RWPE2 (cell line): ENCODE data around the gene LILRB2.

Source experiments
- ATAC-seq: fragments of 200-7000 bp; cut with Tn5 transposase; 3 replicates; pipeline ENCODE4 v1.9.1; 2021; ENCODE audit warnings: low read depth
- DNase-seq: peaks from one replicate; pipeline ENCODE4 v3.0.0-alpha.2; 2020; ENCODE audit warnings: low spot score
- H3K27ac ChIP-seq: fragments of 450-650 bp; 2 replicates; pipeline ENCODE4 v1.5.1; 2017; ENCODE audit warnings: mild to moderate bottlenecking; ENCODE audit not compliant: poor library complexity, severe bottlenecking
- H3K27me3 ChIP-seq: fragments of 250-450 bp; sonication (Bioruptor Pico); 2 replicates; pipeline ENCODE4 v1.5.1; 2021; ENCODE audit warnings: mild to moderate bottlenecking, moderate library complexity; ENCODE audit not compliant: insufficient read depth, poor library complexity, severe bottlenecking
- H3K36me3 ChIP-seq: fragments of 250-450 bp; sonication (Bioruptor Pico); 2 replicates; pipeline ENCODE4 v1.5.1; 2020; ENCODE audit warnings: low read depth, mild to moderate bottlenecking, moderate library complexity
- H3K4me1 ChIP-seq: fragments of 250-450 bp; sonication (Bioruptor Pico); 2 replicates; pipeline ENCODE4 v1.5.1; 2021; ENCODE audit warnings: mild to moderate bottlenecking, moderate library complexity; ENCODE audit not compliant: insufficient read depth, poor library complexity, severe bottlenecking
- H3K4me3 ChIP-seq: fragments of 250-450 bp; sonication (Bioruptor Pico); 2 replicates; pipeline ENCODE4 v1.5.1; 2021; ENCODE audit warnings: mild to moderate bottlenecking, moderate library complexity; ENCODE audit not compliant: severe bottlenecking
- H3K9me3 ChIP-seq: fragments of 250-450 bp; sonication (Bioruptor Pico); 2 replicates; pipeline ENCODE4 v1.5.1; 2021; ENCODE audit warnings: mild to moderate bottlenecking, moderate library complexity; ENCODE audit not compliant: severe bottlenecking
- CTCF ChIP-seq: fragments of 450-650 bp; IDR thresholded peaks from one replicate; pipeline ENCODE4 v1.5.1; 2017; ENCODE audit warnings: mild to moderate bottlenecking, moderate library complexity; ENCODE audit not compliant: poor library complexity, severe bottlenecking

LILRB2 gene

GRCh38 chr19:54268936-54269335 lies 12.0 kb downstream of the LILRB2 start:
- H3K9me3 ChIP-seq: no peaks in the 10 kb centered on the region
- no peak for TF ChIP-seq CTCF
- H3K4me1 ChIP-seq: no peaks in the 10 kb centered on the region
- no peak overlapping the region for H3K4me3 ChIP-seq
- H3K36me3 ChIP-seq: no peaks in the 10 kb centered on the region
- H3K27me3 ChIP-seq: peaks cover 31% of the 10 kb centered on the region
- H3K27ac ChIP-seq: no peak overlapping the region
- ATAC-seq (no peak), DNase-seq (no peak)

- H3K4me1 ChIP-seq: no peaks in the 10 kb centered on the region
- H3K36me3 ChIP-seq: no peaks in the 10 kb centered on the region
- ATAC-seq: peak; percentile 72
- TF ChIP-seq CTCF: peak; percentile 78
- no peak for DNase-seq
- H3K9me3 ChIP-seq: no peaks in the 10 kb centered on the region
- no peak overlapping the region for H3K4me3 ChIP-seq
- no peak overlapping the region for H3K27ac ChIP-seq
- H3K27me3 ChIP-seq: peaks cover 19% of the 10 kb centered on the region
These were observed 14.8 kb downstream of the LILRB2 start for GRCh38 chr19:54266133-54266532.

GRCh38 chr19:54262470-54262869 lies 18.4 kb downstream of the LILRB2 start:
- Histone ChIP-seq H3K4me1 (no peaks in the 10 kb centered on the region), H3K9me3 (no peaks in the 10 kb centered on the region), H3K27ac (no peak overlapping the region), H3K4me3 (no peak overlapping the region), H3K27me3 (peaks cover 2% of the 10 kb centered on the region), H3K36me3 (no peaks in the 10 kb centered on the region)
- DNase-seq (no peak), ATAC-seq (no peak)
- no peak for TF ChIP-seq CTCF

- H3K4me3 ChIP-seq: no peak overlapping the region
- no peak for TF ChIP-seq CTCF
- peaks cover 6% of the 10 kb centered on the region for H3K27me3 ChIP-seq
- no peak overlapping the region for H3K27ac ChIP-seq
- no peak for ATAC-seq
- H3K9me3 ChIP-seq: no peaks in the 10 kb centered on the region
- no peaks in the 10 kb centered on the region for H3K36me3 ChIP-seq
- no peaks in the 10 kb centered on the region for H3K4me1 ChIP-seq
- no peak for DNase-seq
These were observed 18.8 kb downstream of the LILRB2 start for GRCh38 chr19:54262066-54262465.

- Histone ChIP-seq H3K36me3 (no peaks in the 10 kb centered on the region), H3K4me1 (no peaks in the 10 kb centered on the region), H3K27me3 (peaks cover 29% of the 10 kb centered on the region), H3K27ac (no peak within 1 kb of the TSS), H3K4me3 (no peak within 1 kb of the TSS), H3K9me3 (no peaks in the 10 kb centered on the region)
- ATAC-seq: no peak
- TF ChIP-seq CTCF: no peak
- no peak for DNase-seq
These were observed 23.8 kb downstream of the LILRB2 start, which contains the start of gene LILRB5 for GRCh38 chr19:54257116-54257480. LILRB5 (minus strand) TSS chr19:54257273; CDS start chr19:54257193, 80 bp downstream.
